HEK293 (cell line): ENCODE results near the gene GFOD1.

ENCODE experiments used
- CTCF ChIA-PET: fragments of 350-600 bp; formaldehyde crosslinking; extraction: SDS; loops from one replicate; lab custom pipeline; 2021; ENCODE audit warnings: antibody characterized with exemption; lab: Yijun Ruan, JAX
- POLR2A ChIA-PET: fragments of 300-600 bp; formaldehyde crosslinking; extraction: SDS; loops from one replicate; lab custom pipeline; 2020; ENCODE audit warnings: antibody characterized with exemption, inconsistent platforms; lab: Yijun Ruan, JAX
- H3K27ac ChIP-seq: fragments of 200-500 bp; sonication (Bioruptor generic); 2 replicates; pipeline ENCODE4 v1.5.1; 2014; ENCODE audit warnings: low read depth, low read length, control low read depth, inconsistent platforms; ENCODE audit errors: extremely low read depth
- H3K36me3 ChIP-seq, 2 experiments: fragments of 200-500 bp in 1 of 2; sonication (Bioruptor generic) in 1 of 2; 1 replicate in 1 of 2; 2 replicates in 1 of 2; pipeline ENCODE4 v1.5.1; 2014 to 2017; ENCODE audit warnings: inconsistent platforms in 2 of 2, low read length in 2 of 2; ENCODE audit not compliant: control insufficient read depth in 2 of 2, insufficient read depth in 1 of 2
- H3K4me1 ChIP-seq: fragments of 200-500 bp; sonication (Bioruptor generic); 2 replicates; pipeline ENCODE4 v1.5.1; 2014; ENCODE audit warnings: mild to moderate bottlenecking, low read length, inconsistent platforms; ENCODE audit not compliant: control insufficient read depth, insufficient read depth
- H3K4me3 ChIP-seq: 2 replicates; pipeline ENCODE4 v1.5.1; 2011; ENCODE audit warnings: low read depth, mild to moderate bottlenecking, control low read depth, low read length, moderate library complexity
- H3K9me3 ChIP-seq: fragments of 200-500 bp; sonication (Bioruptor generic); 2 replicates; pipeline ENCODE4 v1.5.1; 2014; ENCODE audit warnings: low read depth, low read length, inconsistent platforms; ENCODE audit not compliant: control insufficient read depth, insufficient read depth
- CTCF ChIP-seq: fragments of 450-650 bp; formaldehyde crosslinking; IDR thresholded peaks from 2 replicates; pipeline ENCODE4 v1.5.1; 2016; ENCODE audit warnings: missing biosample characterization, missing genetic modification characterization
- HOXC10 ChIP-seq: sonication (generic); formaldehyde crosslinking; IDR thresholded peaks from 2 replicates; pipeline ENCODE4 v1.8.1; 2023; ENCODE audit warnings: mild to moderate bottlenecking, missing genetic modification reagents
- SP2 ChIP-seq: fragments of 450-650 bp; formaldehyde crosslinking; IDR thresholded peaks from 2 replicates; pipeline ENCODE4 v1.5.1; 2016; ENCODE audit warnings: missing biosample characterization, missing genetic modification characterization
- TSHZ1 ChIP-seq: fragments of 450-650 bp; formaldehyde crosslinking; IDR thresholded peaks from 2 replicates; pipeline ENCODE4 v1.5.1; 2016; ENCODE audit warnings: missing biosample characterization, missing genetic modification characterization, borderline replicate concordance
- ZBTB11 ChIP-seq: fragments of 450-650 bp; formaldehyde crosslinking; conservative IDR thresholded peaks from 2 replicates; pipeline ENCODE4 v1.5.1; 2016; ENCODE audit warnings: low read depth, missing biosample characterization, missing genetic modification characterization
- ZBTB6 ChIP-seq: fragments of 450-650 bp; formaldehyde crosslinking; IDR thresholded peaks from 2 replicates; pipeline ENCODE4 v1.5.1; 2017; ENCODE audit warnings: missing biosample characterization, missing genetic modification characterization
- ZIC2 ChIP-seq: fragments of 450-650 bp; formaldehyde crosslinking; IDR thresholded peaks from 2 replicates; pipeline ENCODE4 v1.5.1; 2016; ENCODE audit warnings: missing biosample characterization, missing genetic modification characterization
- ZNF248 ChIP-seq: fragments of 450-650 bp; formaldehyde crosslinking; IDR thresholded peaks from 2 replicates; pipeline ENCODE4 v1.5.1; 2017; ENCODE audit warnings: missing biosample characterization, missing genetic modification characterization
- ZNF394 ChIP-seq: fragments of 450-650 bp; formaldehyde crosslinking; IDR thresholded peaks from 2 replicates; pipeline ENCODE4 v1.5.1; 2016; ENCODE audit warnings: missing biosample characterization, missing genetic modification characterization, mild to moderate bottlenecking, moderate library complexity, borderline replicate concordance
- ZNF433 ChIP-seq: fragments of 450-650 bp; formaldehyde crosslinking; IDR thresholded peaks from 2 replicates; pipeline ENCODE4 v1.5.1; 2016; ENCODE audit warnings: missing biosample characterization, missing genetic modification characterization, low read depth
- ZNF449 ChIP-seq: fragments of 450-650 bp; formaldehyde crosslinking; IDR thresholded peaks from 2 replicates; pipeline ENCODE4 v1.5.1; 2017; ENCODE audit warnings: missing biosample characterization, mild to moderate bottlenecking, missing genetic modification characterization, moderate library complexity
- ZNF501 ChIP-seq: fragments of 450-650 bp; formaldehyde crosslinking; IDR thresholded peaks from 2 replicates; pipeline ENCODE4 v1.5.1; 2016; ENCODE audit warnings: missing biosample characterization, missing genetic modification characterization
- ZNF521 ChIP-seq: fragments of 450-650 bp; formaldehyde crosslinking; IDR thresholded peaks from 2 replicates; pipeline ENCODE4 v1.5.1; 2017; ENCODE audit warnings: missing biosample characterization, mild to moderate bottlenecking, missing genetic modification characterization
- ZNF670 ChIP-seq: fragments of 450-650 bp; formaldehyde crosslinking; IDR thresholded peaks from 2 replicates; pipeline ENCODE4 v1.5.1; 2016; ENCODE audit warnings: missing biosample characterization, missing genetic modification characterization, low read depth
- ZNF701 ChIP-seq: fragments of 450-650 bp; formaldehyde crosslinking; IDR thresholded peaks from 2 replicates; pipeline ENCODE4 v1.5.1; 2016; ENCODE audit warnings: missing biosample characterization, missing genetic modification characterization

Gene GFOD1

GRCh38 chr6:13462458-13463327, 24.7 kb downstream of the GFOD1 start:
- H3K4me3 ChIP-seq: no peak overlapping the region
- H3K4me1 ChIP-seq: peaks cover 11% of the 10 kb centered on the region
- no peak overlapping the region for H3K27ac ChIP-seq
- CTCF ChIA-PET: interaction anchor here (0.6 to 1.9 kb wide), 8 partner anchors 10 to 125 kb away, joined by 3 to 5 read pairs (median 3); no protein-coding TSS in a partner anchor
- no peaks in the 10 kb centered on the region for H3K9me3 ChIP-seq
- TF ChIP-seq ZNF449 (tag by site-specific recombination) (no peak), CTCF (tag by site-specific recombination) (no peak), ZNF670 (tag by site-specific recombination) (no peak), ZNF433 (tag by site-specific recombination) (no peak)
- POLR2A ChIA-PET: no interaction called here
- H3K36me3 ChIP-seq: no peaks in the 10 kb centered on the region

GRCh38 chr6:13461805-13462204, 25.6 kb downstream of the GFOD1 start:
- no peak for TF ChIP-seq SP2 (tag by site-specific recombination)
- no peak for TF ChIP-seq ZNF248 (tag by site-specific recombination)
- peak; percentile 86 for TF ChIP-seq ZIC2 (tag by site-specific recombination)
- TF ChIP-seq ZNF521 (tag by site-specific recombination): no peak
- TF ChIP-seq ZBTB6 (tag by site-specific recombination): peak; percentile 56; the same call in 1 of the 2 replicates
- TF ChIP-seq TSHZ1 (tag by site-specific recombination): no peak
- ChIA-PET POLR2A (no interaction called here), CTCF (interaction anchor here (0.7 to 1.0 kb wide), 2 partner anchors 113 to 535 kb away, joined by 3 read pairs; no protein-coding TSS in a partner anchor)
- Histone ChIP-seq H3K9me3 (no peaks in the 10 kb centered on the region), H3K4me3 (no peak overlapping the region), H3K36me3 (no peaks in the 10 kb centered on the region), H3K27ac (no peak overlapping the region), H3K4me1 (peaks cover 11% of the 10 kb centered on the region)

- CTCF ChIA-PET: interaction anchor here (0.7 to 1.0 kb wide), 2 partner anchors 114 to 535 kb away, joined by 3 read pairs; no protein-coding TSS in a partner anchor
- no peaks in the 10 kb centered on the region for H3K9me3 ChIP-seq
- no peak overlapping the region for H3K4me3 ChIP-seq
- no peak overlapping the region for H3K27ac ChIP-seq
- POLR2A ChIA-PET: interaction anchor here (0.5 kb wide), 1 partner anchor 15 kb away, joined by 4 read pairs; no protein-coding TSS in a partner anchor
- H3K4me1 ChIP-seq: peaks cover 11% of the 10 kb centered on the region
- no peaks in the 10 kb centered on the region for H3K36me3 ChIP-seq
- TF ChIP-seq ZBTB11 (no peak), ZNF449 (tag by site-specific recombination) (no peak), ZNF701 (tag by site-specific recombination) (no peak), ZNF501 (tag by site-specific recombination) (no peak), ZNF394 (no peak), HOXC10 (CRISPR knock-in tag) (no peak)
These were observed 26.1 kb downstream of the GFOD1 start for GRCh38 chr6:13461307-13461706.
